HG03039 (cell line): ENCODE results near the gene MYO5A.
A peak's percentile ranks its signal among the peaks of the same experiment; 100 is the strongest.
"Not testable (repeated sequence)": the region's sequence is repeated elsewhere in the genome, so short reads cannot be mapped to it uniquely, and the experiment has no call there.

Source experiments
- ATAC-seq: cut with Tn5 transposase; IDR thresholded peaks from one replicate; pipeline ENCODE4 v1.9.1; 2021; ENCODE audit warnings: mild to moderate bottlenecking, moderate library complexity; ENCODE audit not compliant: unreplicated experiment

Gene MYO5A

GRCh38 chr15:52509500-52510245, 19.0 kb downstream of the MYO5A start:
- no peak for ATAC-seq

GRCh38 chr15:52506549-52506948, 22.1 kb downstream of the MYO5A start:
- ATAC-seq: no peak

- no peak for ATAC-seq
Measured at GRCh38 chr15:52505151-52505550, 23.5 kb downstream of the MYO5A start.

- ATAC-seq: no peak
Measured at GRCh38 chr15:52503788-52504496, 24.7 kb downstream of the MYO5A start.

- ATAC-seq: no peak
Measured at GRCh38 chr15:52502608-52503007, 26.1 kb downstream of the MYO5A start.

GRCh38 chr15:52499506-52499905, 29.2 kb downstream of the MYO5A start:
- ATAC-seq: no peak

- no peak for ATAC-seq
Measured at GRCh38 chr15:52498706-52499105, 30.0 kb downstream of the MYO5A start.

- no peak for ATAC-seq
Measured at GRCh38 chr15:52496776-52497470, 31.8 kb downstream of the MYO5A start.

GRCh38 chr15:52496175-52496574, 32.5 kb downstream of the MYO5A start:
- ATAC-seq: no peak

GRCh38 chr15:52495125-52495524, 33.6 kb downstream of the MYO5A start:
- no peak for ATAC-seq

- no peak for ATAC-seq
Measured at GRCh38 chr15:52493968-52494367, 34.7 kb downstream of the MYO5A start.

GRCh38 chr15:52492132-52492531, 36.5 kb downstream of the MYO5A start:
- no peak for ATAC-seq

- ATAC-seq: no peak
Measured at GRCh38 chr15:52491472-52491871, 37.2 kb downstream of the MYO5A start.

- ATAC-seq: not testable (repeated sequence)
Measured at GRCh38 chr15:52489430-52489829, 39.2 kb downstream of the MYO5A start.

- no peak for ATAC-seq
Measured at GRCh38 chr15:52488830-52489229, 39.9 kb downstream of the MYO5A start.

GRCh38 chr15:52486003-52486996, 42.4 kb downstream of the MYO5A start:
- no peak for ATAC-seq

- no peak for ATAC-seq
Measured at GRCh38 chr15:52485290-52485689, 43.4 kb downstream of the MYO5A start.

- no peak for ATAC-seq
Measured at GRCh38 chr15:52483707-52484106, 45.0 kb downstream of the MYO5A start.

GRCh38 chr15:52481915-52482314, 46.8 kb downstream of the MYO5A start:
- peak; percentile 90 for ATAC-seq

GRCh38 chr15:52480990-52481389, 47.7 kb downstream of the MYO5A start:
- no peak for ATAC-seq

- ATAC-seq: no peak
Measured at GRCh38 chr15:52466716-52467115, 62.0 kb downstream of the MYO5A start.
